ENCODE results near the gene PSPH. TPM values are rescaled to one million over a fixed set of nuclear protein-coding genes. Genes with fewer than 3 reads are reported as not detected.

The PSPH gene
- total and polyA plus RNA-seq, 10 donors: 2.2 to 11.3 (median 6.6) TPM

DNA sequence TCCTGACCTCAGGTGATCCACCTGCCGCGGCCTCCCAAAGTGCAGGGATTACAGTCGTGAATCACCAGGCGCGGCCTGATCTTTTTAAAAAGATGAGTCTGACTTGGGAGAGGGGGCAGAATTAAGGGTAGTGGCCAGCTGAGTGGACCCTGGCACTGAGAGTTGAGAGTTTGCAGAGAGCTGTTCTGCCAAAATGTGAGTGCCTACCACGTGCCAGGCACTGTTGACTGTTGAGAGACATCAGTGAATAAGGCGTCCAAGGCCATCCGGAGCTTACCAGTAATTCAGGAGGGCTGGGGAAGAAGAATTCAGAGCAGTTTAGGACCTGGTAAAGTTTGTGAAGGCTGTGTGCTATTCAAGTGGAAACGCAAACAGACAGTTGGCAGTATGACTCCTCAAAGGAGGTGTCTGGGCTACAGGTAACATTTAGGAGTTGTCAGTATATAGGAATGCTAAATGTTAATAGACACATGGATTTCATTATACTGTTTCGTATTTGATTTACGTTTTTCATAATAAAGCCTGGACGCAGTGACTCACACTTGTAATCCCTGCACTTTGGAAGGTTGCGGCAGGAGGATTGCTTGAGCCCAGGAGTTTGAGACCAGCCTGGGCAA is 85.3 kb downstream of the PSPH start:
- TF ChIP-seq CTCF (IDR thresholded peaks at IDR 0.05 in 8 of 11, conservative IDR thresholded peaks at IDR 0.05 in 3 of 11) (no peak), POLR2AphosphoS5 (IDR thresholded peaks at IDR 0.05) (no peak), POLR2A (IDR thresholded peaks at IDR 0.05) (no peak)
- H3K4me3 ChIP-seq: peak overlapping the region in 3 of 8 donors; percentile 62 to 91 (median 76)
- H3K4me1 ChIP-seq: peaks cover 10 to 49% (median 28%) of the 10 kb centered on the region in 6 donors
- DNase-seq: no peak
- no peaks in the 10 kb centered on the region for H3K27me3 ChIP-seq (replicated peaks in 1 of 7)
- intact Hi-C loops (cut with DNase I; ENCODE audit: low total_unique reads): loop anchor here (10.0 kb wide), 1 partner anchor 681 kb away; no protein-coding TSS in a partner anchor
- H3K36me3 ChIP-seq: peaks cover 0 to 39% (median 0%) of the 10 kb centered on the region in 6 donors
- no peaks in the 10 kb centered on the region for H3K9me3 ChIP-seq
- WGBS, 5 donors: 87 to 98% (median 93%) methylated on average over 13 of the region's 13 CpGs
- peak overlapping the region in 3 of 8 donors; percentile 93 to 97 (median 94) for H3K27ac ChIP-seq

DNA sequence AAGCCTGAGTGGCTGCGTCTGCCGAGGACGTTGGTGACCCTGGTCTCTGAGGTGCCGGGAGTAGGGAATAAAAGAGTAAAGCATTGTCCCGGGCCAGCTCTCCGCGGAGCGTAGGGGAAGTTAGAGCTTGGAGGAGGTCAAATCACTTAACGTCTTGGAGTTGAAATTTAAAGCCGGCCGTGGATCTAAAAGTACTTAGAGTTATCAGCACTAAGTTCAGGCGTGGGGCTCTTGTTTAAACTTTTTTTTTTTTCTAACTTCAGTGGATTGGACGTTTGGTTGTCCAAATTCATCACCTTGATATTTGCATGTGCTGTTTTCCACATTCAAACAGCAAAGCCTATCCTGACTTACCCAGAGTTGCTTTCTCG is 86.2 kb downstream of the PSPH start:
- peak overlapping the region; percentile 45 to 91 (median 64) for H3K4me3 ChIP-seq
- no peaks in the 10 kb centered on the region for H3K27me3 ChIP-seq (replicated peaks in 1 of 7)
- peaks cover 0 to 31% (median 0%) of the 10 kb centered on the region in 6 donors for H3K36me3 ChIP-seq
- peak overlapping the region; percentile 55 to 97 (median 94) for H3K27ac ChIP-seq
- TF ChIP-seq POLR2A (IDR thresholded peaks at IDR 0.05) (no peak), CTCF (IDR thresholded peaks at IDR 0.05 in 8 of 11, conservative IDR thresholded peaks at IDR 0.05 in 3 of 11) (no peak), POLR2AphosphoS5 (IDR thresholded peaks at IDR 0.05) (no peak)
- H3K4me1 ChIP-seq: peaks cover 10 to 49% (median 28%) of the 10 kb centered on the region in 6 donors
- no peaks in the 10 kb centered on the region for H3K9me3 ChIP-seq
- intact Hi-C loops (cut with DNase I; ENCODE audit: low total_unique reads): loop anchor here (10.0 kb wide), 1 partner anchor 680 kb away; no protein-coding TSS in a partner anchor
- WGBS, 5 donors: 3 to 5% (median 4%) methylated on average over 9 to 14 of the region's 14 CpGs
- DNase-seq: no peak

GRCh38 chr7:55964261-55965099 is 86.8 kb downstream of the PSPH start, which contains the start of gene NIPSNAP2:
Gene NIPSNAP2, plus strand, starts transcription at chr7:55964585. Its CDS starts 25 bp downstream, at chr7:55964610.
- WGBS, 5 donors: 0 to 1% (median 0%) methylated on average over 43 to 105 of the region's 105 CpGs
- H3K9me3 ChIP-seq: no peaks in the 10 kb centered on the region
- peak within 1 kb of the TSS; percentile 45 to 91 (median 64) for H3K4me3 ChIP-seq
- peaks cover 10 to 49% (median 28%) of the 10 kb centered on the region in 6 donors for H3K4me1 ChIP-seq
- H3K27ac ChIP-seq: peak within 1 kb of the TSS; percentile 74 to 97 (median 94)
- intact Hi-C loops (cut with DNase I; ENCODE audit: low total_unique reads): loop anchor here (10.0 kb wide), 1 partner anchor 680 kb away; no protein-coding TSS in a partner anchor
- TF ChIP-seq CTCF (IDR thresholded peaks at IDR 0.05 in 8 of 11, conservative IDR thresholded peaks at IDR 0.05 in 3 of 11) (peak in 7 of 11 experiments; percentile 11 to 69 (median 56)), POLR2A (IDR thresholded peaks at IDR 0.05) (peak in 1 of 3 donors; percentile 58), POLR2AphosphoS5 (IDR thresholded peaks at IDR 0.05) (peak; percentile 63 to 83 (median 81))
- no peaks in the 10 kb centered on the region for H3K27me3 ChIP-seq (replicated peaks in 1 of 7)
- peak; percentile 95 for DNase-seq
- H3K36me3 ChIP-seq: peaks cover 0 to 25% (median 0%) of the 10 kb centered on the region in 6 donors

All from spleen (tissue), 11 donors.